Measurements from ENCODE around the gene YPEL2.

YPEL2 gene

DNA sequence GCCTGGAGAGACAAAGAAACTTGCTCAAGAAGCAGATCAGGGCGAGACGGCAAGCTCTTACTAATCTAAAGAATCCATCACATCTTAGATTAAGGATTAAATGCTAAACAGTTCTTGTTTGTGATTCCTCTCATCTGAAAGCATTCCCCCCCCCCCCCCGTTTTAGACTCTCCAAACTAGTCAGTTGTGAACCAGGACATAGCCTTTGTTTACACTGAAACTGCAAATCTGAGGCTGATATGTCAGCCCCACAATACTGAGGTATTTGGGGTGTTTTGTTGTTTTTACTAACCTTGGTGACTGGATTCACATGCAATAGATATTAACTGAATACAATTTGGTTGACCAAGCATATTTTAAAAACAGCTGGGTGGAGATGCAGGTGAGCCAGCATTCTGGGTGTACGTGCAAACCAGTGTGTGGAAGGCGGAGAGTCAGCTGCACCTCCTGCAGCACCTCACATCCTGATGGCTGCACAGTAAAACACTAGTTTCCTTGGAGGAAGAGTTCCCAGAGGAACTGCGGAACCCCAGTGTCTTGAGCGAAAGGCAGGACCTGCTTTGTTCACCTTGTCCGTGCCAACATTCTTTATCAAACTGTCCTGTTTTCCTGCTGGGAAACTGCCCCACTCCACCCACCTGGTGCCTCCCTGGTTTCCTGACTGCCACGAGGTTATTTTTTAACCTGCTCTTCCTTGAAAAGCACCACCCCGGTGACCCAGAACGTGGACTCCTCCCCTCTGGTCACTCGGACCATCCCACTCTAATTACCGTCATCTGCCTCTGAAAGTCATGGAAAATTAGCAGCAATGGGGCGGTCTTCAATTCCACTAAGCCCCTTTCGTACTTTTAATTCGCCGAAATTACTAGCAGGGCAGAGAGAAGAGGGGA lies 1.2 kb upstream of the YPEL2 start:
- DNase-seq (ENCODE audit: low read depth) = no peak

- DNase-seq (ENCODE audit: low read depth) = peak; percentile 9
Observed at GRCh38 chr17:59331929-59332748, 684 bp downstream of the YPEL2 start.

GRCh38 chr17:59332749-59333377 lies 1.4 kb downstream of the YPEL2 start:
- peak; percentile 2 for DNase-seq (ENCODE audit: low read depth)

GRCh38 chr17:59333836-59334235 lies 2.4 kb downstream of the YPEL2 start:
- DNase-seq (ENCODE audit: low read depth) = no peak

GRCh38 chr17:59335685-59336084 lies 4.2 kb downstream of the YPEL2 start:
- DNase-seq (ENCODE audit: low read depth) = no peak

DNA sequence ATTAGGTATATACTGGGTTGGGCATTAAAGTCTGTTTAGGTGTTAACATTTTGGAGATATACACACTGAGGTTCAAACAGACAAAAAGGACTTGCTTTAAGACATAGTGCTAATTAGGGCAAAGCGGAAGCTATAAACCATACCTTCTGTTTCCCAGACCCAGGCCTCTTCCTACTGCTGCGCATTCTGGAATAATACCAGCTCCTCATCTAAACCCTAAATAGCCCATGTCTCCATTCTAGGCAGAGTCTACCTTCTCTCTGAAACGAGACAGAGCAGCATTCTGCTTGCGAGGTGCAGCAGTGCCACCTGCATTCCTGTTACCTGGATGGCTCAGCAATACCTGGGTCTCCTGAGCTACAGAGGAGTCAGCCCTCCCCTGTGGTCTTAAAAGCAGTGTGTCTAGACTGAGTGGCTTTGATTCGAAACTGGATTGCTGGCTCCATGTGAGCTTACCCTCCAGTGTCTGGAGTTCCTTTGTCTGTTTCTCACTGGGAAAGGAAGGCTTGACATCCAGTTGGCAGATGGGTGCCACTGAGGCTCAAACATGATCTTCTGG lies 6.4 kb downstream of the YPEL2 start:
- no peak for DNase-seq (ENCODE audit: low read depth)

DNA sequence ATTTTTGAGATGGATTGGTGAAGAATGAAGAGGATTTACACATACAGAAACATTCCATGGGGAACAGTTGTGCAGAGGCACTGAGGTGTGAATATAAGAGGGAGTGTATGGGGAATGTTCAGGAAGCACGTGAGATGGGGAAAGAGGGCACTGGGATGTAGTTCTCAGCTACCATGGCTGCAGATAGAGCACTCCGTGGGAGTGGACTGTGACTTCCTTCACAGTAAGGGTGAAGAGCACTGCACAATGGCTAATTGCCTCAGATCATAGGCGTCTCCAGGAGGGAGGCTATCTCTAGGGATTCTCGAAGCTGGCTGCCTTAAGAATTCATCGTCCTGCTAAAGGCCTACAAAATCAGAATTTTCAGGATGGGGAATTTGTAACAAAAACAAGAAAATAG lies 7.0 kb downstream of the YPEL2 start:
- DNase-seq (ENCODE audit: low read depth) = no peak

DNA sequence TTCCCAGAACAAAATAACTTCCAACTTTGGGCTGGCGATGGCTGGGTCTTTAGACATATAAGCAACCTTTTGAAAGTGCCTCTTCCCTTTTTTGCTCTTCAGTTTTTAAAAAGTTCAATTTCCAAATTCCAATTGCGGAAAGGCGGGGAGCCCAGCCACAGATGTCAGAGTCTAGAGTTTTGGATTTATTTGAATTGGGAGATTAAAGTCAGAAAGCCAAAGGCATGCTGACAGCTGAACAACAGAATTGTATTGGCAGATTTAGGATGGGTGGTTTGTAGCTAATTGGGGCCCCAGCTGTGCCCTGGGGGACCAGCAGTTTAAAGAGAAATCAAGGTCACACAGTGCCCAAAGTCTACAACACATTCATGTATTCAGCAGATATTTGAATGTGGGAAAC lies 10.5 kb downstream of the YPEL2 start:
- DNase-seq (ENCODE audit: low read depth) = no peak

- DNase-seq (ENCODE audit: low read depth) = no peak
Observed at GRCh38 chr17:59342681-59343131, 11.3 kb downstream of the YPEL2 start.

- no peak for DNase-seq (ENCODE audit: low read depth)
Observed at GRCh38 chr17:59345476-59345875, 14.0 kb downstream of the YPEL2 start.

GRCh38 chr17:59346341-59346740 lies 14.9 kb downstream of the YPEL2 start:
- no peak for DNase-seq (ENCODE audit: low read depth)

GRCh38 chr17:59346876-59347407 lies 15.5 kb downstream of the YPEL2 start:
- DNase-seq (ENCODE audit: low read depth) = no peak

DNA sequence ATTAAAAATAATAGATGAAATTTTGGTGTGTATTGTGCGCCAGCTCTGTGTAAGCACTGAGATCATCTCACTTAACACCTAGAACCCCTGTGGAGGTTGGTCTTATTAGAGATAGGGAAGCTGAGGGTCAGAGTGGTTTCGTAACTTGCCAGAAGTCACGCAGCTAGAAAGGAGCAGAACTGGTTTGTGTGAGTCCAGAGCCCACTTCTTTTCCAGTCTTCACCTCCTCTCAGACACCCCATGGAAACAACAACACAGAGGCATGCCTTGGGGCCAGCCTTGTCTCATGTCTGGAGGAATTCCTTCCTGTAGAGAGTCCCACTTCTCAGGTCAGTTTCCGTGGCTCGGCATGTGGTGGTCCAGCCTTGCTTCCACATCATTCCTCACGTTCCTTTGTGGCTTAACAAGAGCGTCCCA lies 16.5 kb downstream of the YPEL2 start:
- no peak for DNase-seq (ENCODE audit: low read depth)

- no peak for DNase-seq (ENCODE audit: low read depth)
Observed at GRCh38 chr17:59349178-59349577, 17.7 kb downstream of the YPEL2 start.

- DNase-seq (ENCODE audit: low read depth) = no peak
Observed at GRCh38 chr17:59353106-59353854, 21.8 kb downstream of the YPEL2 start.

- no peak for DNase-seq (ENCODE audit: low read depth)
Observed at GRCh38 chr17:59353936-59354755, 22.7 kb downstream of the YPEL2 start.

DNA sequence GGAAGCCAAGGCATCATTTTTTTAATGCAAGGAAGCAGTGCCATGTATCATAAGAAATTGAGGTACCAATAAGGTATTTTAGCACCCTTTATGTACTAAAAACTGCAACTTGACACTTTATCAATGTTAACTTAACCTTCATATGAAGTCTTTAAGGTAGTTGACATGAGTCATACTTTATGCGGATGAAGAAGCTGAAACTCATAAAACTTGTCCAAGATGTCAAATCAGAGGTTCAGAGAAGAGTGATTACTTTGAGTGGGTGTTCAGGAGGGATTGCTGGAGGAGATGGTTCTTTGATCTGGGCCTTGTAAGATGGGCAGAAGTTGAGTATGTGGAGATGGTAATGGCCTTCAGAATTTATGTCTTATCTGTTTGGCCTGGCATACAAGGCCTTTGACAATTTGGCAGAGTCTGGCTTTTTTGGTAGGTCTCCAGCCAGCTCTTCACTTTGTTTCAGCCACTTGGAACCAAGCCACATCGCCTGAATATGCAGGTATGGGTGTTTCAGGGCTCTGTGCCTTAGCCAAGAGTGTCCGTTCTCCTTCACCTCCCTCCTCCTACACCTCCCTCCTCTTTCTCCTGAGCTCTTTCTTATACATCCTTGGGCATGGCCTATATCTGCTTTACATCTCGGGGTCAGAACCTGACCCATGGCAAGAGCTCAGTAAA lies 23.7 kb downstream of the YPEL2 start:
- DNase-seq (ENCODE audit: low read depth) = no peak

DNA sequence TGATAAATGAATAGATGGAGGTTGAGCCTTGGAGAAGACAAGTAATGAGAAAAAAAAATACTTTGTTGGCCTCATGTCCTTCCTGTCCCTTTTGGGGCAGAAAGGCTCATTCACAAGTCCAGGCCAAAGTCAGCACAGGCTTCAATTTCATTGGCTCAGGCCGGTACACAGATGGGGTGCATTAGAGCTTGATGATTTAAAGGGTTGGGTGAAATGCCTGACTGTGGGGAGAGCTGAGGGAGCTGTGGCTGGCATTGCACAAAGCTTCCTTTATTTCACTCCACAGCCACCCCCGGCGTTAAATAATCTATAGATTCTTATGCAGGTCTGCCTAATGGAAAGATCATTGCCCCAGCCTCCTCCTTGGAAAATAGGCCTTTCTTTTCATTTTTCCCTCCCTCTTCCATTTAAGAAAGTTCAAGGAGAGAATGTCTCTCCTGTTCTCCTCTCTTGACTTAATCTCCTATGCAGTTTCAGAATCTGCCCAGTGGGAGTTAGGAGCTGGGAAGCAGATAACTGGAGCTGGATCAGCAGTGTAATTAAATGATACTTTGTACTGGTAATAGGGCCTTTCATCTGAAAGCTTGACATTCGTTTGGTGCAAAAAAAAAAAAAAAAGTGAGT lies 24.4 kb downstream of the YPEL2 start:
- DNase-seq (ENCODE audit: low read depth) = no peak

- no peak for DNase-seq (ENCODE audit: low read depth)
Observed at GRCh38 chr17:59356543-59357218, 25.2 kb downstream of the YPEL2 start.
